Neural progenitor cell (in vitro differentiated cells): ENCODE data around the gene POGZ.

Experiments used
- CTCF ChIP-seq: fragments of 200-600 bp; sonication (generic); IDR thresholded peaks from 2 replicates; pipeline ENCODE4 v1.5.1; 2017; ENCODE audit warnings: antibody characterized with exemption, mild to moderate bottlenecking
- EZH2 ChIP-seq: fragments of 200-600 bp; sonication (generic); IDR thresholded peaks from 2 replicates; pipeline ENCODE4 v1.6.1; 2017; ENCODE audit warnings: antibody characterized with exemption, mild to moderate bottlenecking, moderate library complexity

GRCh38 chr1:151478140-151478812 is 19.0 kb upstream of the POGZ start:
- TF ChIP-seq CTCF, result no peak
- TF ChIP-seq EZH2, result no peak
